ENCODE measurements around the gene IGF1R. TPM values are rescaled to one million over a fixed set of nuclear protein-coding genes. Genes with fewer than 3 reads are reported as not detected.

IGF1R gene
- total RNA-seq, 6 donors from 2014 or later = 31.0 to 142 (median 63.8) TPM

DNA sequence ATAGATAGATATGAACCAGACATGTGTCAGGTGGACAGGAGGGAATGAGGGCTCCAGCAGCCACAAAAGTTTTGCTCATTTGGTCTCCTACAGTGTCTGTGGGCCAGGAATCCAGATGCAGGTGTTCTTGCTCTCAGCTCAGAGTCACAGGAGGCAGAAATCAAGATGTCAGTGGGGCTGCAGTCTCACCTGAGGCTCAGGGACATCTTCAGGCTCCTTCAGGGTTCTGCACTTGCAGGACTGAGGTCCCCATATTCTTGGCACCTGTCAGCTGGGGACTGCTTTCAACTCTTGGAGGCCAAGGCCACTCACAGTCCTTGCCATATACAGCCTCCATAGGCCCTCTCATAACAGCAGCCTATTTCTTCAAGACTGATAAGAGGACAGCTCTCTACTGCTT is 301.9 kb downstream of the IGF1R start:
- ATAC-seq (ENCODE audit: low FRiP score in 2 of 2) (no peak), DNase-seq (no peak)
- H3K4me1 ChIP-seq = peaks cover 6 to 38% (median 15%) of the 10 kb centered on the region in 4 donors
- no peak overlapping the region for H3K4me3 ChIP-seq
- peak overlapping the region in 1 of 4 donors; percentile 44 for H3K27ac ChIP-seq
- no peaks in the 10 kb centered on the region for H3K27me3 ChIP-seq
- H3K36me3 ChIP-seq = peaks cover 15 to 58% (median 35%) of the 10 kb centered on the region in 4 donors
- TF ChIP-seq, protein P1, sequence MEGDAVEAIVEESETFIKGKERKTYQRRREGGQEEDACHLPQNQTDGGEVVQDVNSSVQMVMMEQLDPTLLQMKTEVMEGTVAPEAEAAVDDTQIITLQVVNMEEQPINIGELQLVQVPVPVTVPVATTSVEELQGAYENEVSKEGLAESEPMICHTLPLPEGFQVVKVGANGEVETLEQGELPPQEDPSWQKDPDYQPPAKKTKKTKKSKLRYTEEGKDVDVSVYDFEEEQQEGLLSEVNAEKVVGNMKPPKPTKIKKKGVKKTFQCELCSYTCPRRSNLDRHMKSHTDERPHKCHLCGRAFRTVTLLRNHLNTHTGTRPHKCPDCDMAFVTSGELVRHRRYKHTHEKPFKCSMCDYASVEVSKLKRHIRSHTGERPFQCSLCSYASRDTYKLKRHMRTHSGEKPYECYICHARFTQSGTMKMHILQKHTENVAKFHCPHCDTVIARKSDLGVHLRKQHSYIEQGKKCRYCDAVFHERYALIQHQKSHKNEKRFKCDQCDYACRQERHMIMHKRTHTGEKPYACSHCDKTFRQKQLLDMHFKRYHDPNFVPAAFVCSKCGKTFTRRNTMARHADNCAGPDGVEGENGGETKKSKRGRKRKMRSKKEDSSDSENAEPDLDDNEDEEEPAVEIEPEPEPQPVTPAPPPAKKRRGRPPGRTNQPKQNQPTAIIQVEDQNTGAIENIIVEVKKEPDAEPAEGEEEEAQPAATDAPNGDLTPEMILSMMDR (IDR thresholded peaks at IDR 0.05) = no peak
- TF ChIP-seq POLR2AphosphoS5 (IDR thresholded peaks at IDR 0.05) = no peak
- no peak for TF ChIP-seq POLR2A (IDR thresholded peaks at IDR 0.05)
- no peak for TF ChIP-seq EP300 (IDR thresholded peaks at IDR 0.05)
- no peaks in the 10 kb centered on the region for H3K9me3 ChIP-seq

DNA sequence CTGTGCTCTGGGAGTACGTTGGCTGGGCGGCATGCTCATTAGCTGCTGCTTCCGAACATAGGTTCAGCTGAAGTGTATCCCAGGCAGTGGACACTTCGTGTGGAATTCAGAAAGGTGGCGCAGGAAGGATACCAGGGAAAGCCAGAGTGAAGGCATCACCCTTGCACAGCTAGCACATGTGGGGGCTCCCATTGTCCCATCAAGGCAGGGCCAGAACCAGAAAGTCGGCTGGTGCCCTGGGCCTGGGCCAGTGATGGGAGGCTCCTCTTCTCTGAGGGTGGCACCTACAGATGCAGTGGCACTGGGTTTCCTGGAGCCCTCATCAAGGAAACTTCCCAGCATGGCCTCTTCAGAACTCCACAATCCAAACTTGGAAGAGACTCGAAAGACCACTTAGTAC is 302.7 kb downstream of the IGF1R start:
- DNase-seq (no peak), ATAC-seq (ENCODE audit: low FRiP score in 2 of 2) (no peak)
- peak overlapping the region in 2 of 4 donors; percentile 74 to 84 for H3K27ac ChIP-seq
- H3K4me3 ChIP-seq = no peak overlapping the region
- H3K9me3 ChIP-seq = no peaks in the 10 kb centered on the region
- H3K4me1 ChIP-seq = peaks cover 6 to 37% (median 18%) of the 10 kb centered on the region in 4 donors
- TF ChIP-seq POLR2A (IDR thresholded peaks at IDR 0.05) (no peak), EP300 (IDR thresholded peaks at IDR 0.05) (no peak), POLR2AphosphoS5 (IDR thresholded peaks at IDR 0.05) (no peak)
- TF ChIP-seq, protein P1 (IDR thresholded peaks at IDR 0.05) = no peak
- peaks cover 15 to 59% (median 35%) of the 10 kb centered on the region in 4 donors for H3K36me3 ChIP-seq
- H3K27me3 ChIP-seq = no peaks in the 10 kb centered on the region
- WGBS, 2 donors = 87 to 97% methylated on average over 5 to 7 of the region's 7 CpGs

DNA sequence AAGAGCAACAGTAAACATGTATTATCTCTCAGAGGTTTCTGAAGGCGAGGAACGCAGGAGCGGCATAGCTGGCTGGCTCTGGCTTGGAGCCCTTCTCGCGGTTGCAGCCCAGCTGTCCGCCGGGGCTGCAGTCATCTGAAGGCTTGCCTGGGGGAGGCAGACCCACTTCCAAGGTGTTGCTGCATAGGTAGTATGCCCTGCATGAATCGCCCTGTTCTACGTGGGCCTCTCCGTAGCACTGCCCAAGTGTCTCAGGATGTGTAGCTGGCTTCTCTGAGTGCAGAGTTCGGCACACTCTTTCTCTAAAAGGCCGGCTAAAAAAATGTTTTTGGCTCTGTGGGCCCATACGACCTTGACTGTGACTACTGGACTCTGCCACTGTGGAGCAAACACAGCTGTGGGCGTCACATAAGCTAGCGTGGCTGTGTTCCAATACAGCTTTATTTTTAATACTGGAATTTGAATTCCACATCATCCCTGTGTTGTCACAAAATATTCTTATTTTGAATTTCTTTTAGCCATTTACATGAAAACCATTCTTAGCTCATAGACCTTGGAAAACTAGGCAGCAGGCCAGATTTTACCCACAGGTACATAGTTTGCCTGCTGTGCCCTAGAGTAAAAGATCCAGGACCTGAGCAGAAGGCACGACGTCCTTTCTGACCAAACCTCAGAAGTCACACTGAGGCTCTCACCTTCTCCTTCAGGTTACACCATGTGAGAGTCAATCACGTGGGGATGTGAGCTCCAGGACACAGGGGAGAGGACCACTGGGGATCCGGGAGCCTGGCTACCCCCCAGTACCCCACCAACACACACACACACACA is 303.4 kb downstream of the IGF1R start:
- H3K36me3 ChIP-seq = peaks cover 15 to 66% (median 37%) of the 10 kb centered on the region in 4 donors
- peaks cover 0 to 30% (median 19%) of the 10 kb centered on the region in 4 donors for H3K4me1 ChIP-seq
- 84% methylated on average over 19 of the region's 19 CpGs for WGBS, 2 donors
- DNase-seq (no peak), ATAC-seq (ENCODE audit: low FRiP score in 2 of 2) (no peak)
- H3K27ac ChIP-seq = peak overlapping the region; percentile 74 to 84 (median 77)
- H3K9me3 ChIP-seq = no peaks in the 10 kb centered on the region
- TF ChIP-seq POLR2A (IDR thresholded peaks at IDR 0.05) (no peak), EP300 (IDR thresholded peaks at IDR 0.05) (no peak), POLR2AphosphoS5 (IDR thresholded peaks at IDR 0.05) (no peak)
- TF ChIP-seq, protein P1 (IDR thresholded peaks at IDR 0.05) = no peak
- no peaks in the 10 kb centered on the region for H3K27me3 ChIP-seq
- H3K4me3 ChIP-seq = no peak overlapping the region

DNA sequence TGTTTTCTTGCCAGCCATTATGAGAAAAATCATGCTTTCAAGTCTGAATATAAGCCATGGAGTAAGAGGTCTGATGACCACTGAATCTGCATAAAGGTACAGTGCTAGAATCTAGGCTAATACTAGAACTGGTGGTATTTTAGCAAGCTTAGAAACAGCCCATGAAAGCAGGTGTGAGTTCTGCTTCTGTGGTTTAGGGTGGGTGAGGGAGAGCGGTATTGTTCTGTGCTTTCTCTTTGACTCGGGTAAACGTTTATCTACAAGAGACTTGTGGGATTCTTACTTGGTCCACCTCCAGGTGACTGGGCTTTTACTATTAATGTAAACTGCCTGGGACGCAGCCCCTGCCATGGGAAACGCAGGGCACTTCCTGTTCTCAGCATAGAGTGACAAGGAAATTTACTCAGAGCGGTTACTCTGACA is 304.1 kb downstream of the IGF1R start:
- no peak for TF ChIP-seq POLR2A (IDR thresholded peaks at IDR 0.05)
- peak in 1 of 2 donors; percentile 23 for TF ChIP-seq POLR2AphosphoS5 (IDR thresholded peaks at IDR 0.05)
- 28 to 38% methylated on average over 6 of the region's 6 CpGs for WGBS, 2 donors
- DNase-seq (no peak), ATAC-seq (ENCODE audit: low FRiP score in 2 of 2) (no peak)
- peak overlapping the region; percentile 74 to 84 (median 77) for H3K27ac ChIP-seq
- no peaks in the 10 kb centered on the region for H3K9me3 ChIP-seq
- H3K4me1 ChIP-seq = peaks cover 0 to 30% (median 18%) of the 10 kb centered on the region in 4 donors
- H3K36me3 ChIP-seq = peaks cover 15 to 68% (median 43%) of the 10 kb centered on the region in 4 donors
- no peak overlapping the region for H3K4me3 ChIP-seq
- H3K27me3 ChIP-seq = no peaks in the 10 kb centered on the region

DNA sequence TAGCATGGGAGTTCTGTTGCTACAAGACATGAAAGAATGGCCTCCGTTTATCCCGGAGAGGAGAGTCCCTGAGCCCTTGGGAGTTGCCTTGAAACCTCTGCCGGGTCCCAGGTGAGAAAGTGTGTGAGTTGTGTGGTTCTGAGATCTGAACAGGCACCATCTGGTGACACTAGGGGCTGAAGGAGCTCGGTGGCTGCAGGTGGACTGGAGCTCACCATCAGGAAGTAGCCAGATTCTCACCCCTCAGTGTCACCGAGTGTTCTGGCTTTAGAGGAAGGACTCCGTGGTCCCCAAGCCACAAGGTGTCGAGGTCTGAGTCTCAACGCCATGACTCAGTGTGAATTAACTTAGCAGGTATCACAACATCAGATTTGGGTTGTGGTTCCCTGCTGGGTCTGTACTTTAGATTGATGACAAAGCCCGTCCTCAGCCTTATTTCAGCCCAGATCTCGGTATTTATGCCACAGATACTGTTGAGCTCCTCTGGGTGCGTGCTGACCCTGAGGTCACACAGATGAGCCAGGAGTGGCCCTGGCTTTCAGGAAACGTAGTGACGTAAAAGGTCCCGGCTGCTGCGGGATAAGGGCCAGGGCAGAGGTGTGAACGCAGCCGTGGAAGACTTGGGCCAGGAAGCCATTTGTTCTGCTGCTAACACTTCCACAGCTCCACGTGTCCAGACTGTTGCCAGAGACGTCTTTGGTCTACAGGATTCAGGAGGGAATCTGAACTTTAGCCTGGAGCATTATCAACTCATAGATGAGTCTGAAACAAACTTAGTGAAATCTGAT is 304.9 kb downstream of the IGF1R start:
- DNase-seq = no peak
- Histone ChIP-seq H3K27me3 (no peaks in the 10 kb centered on the region), H3K36me3 (peaks cover 15 to 70% (median 47%) of the 10 kb centered on the region in 4 donors), H3K27ac (peak overlapping the region; percentile 74 to 84 (median 77)), H3K4me1 (peaks cover 0 to 30% (median 18%) of the 10 kb centered on the region in 4 donors), H3K4me3 (no peak overlapping the region), H3K9me3 (no peaks in the 10 kb centered on the region)
- TF ChIP-seq POLR2AphosphoS5 (IDR thresholded peaks at IDR 0.05) = peak in 1 of 2 donors; percentile 12
- TF ChIP-seq, protein P1 (IDR thresholded peaks at IDR 0.05) = no peak
- ATAC-seq (ENCODE audit: low FRiP score in 2 of 2) = no peak
- WGBS, 2 donors = 78 to 86% methylated on average over 16 to 19 of the region's 19 CpGs
